H9 (cell line): ENCODE results near the gene CSRNP3. TPM values are rescaled to one million over a fixed set of nuclear protein-coding genes. Genes with fewer than 3 reads are reported as not detected.

Source experiments
- DNase-seq: peaks from one replicate; pipeline ENCODE4 v3.0.0-alpha.2; 2017
- H2AFZ ChIP-seq: one replicate; pipeline ENCODE4 v1.6.1; 2013; ENCODE audit warnings: mild to moderate bottlenecking, low read length, control low read depth, moderate library complexity
- H2AK5ac ChIP-seq: 2 replicates; pipeline ENCODE4 v1.6.1; 2013; ENCODE audit warnings: low read length, control low read depth, mixed read lengths; ENCODE audit not compliant: insufficient read length
- H2BK120ac ChIP-seq: one replicate; pipeline ENCODE4 v1.6.1; 2013; ENCODE audit warnings: low read depth, mild to moderate bottlenecking, low read length, control low read depth, inconsistent platforms; ENCODE audit not compliant: poor library complexity, severe bottlenecking
- H2BK12ac ChIP-seq: 2 replicates; pipeline ENCODE4 v1.6.1; 2013; ENCODE audit warnings: low read length, control low read depth, mixed read lengths, low read depth; ENCODE audit not compliant: insufficient read length
- H2BK15ac ChIP-seq: 2 replicates; pipeline ENCODE4 v1.6.1; 2013; ENCODE audit warnings: low read depth, low read length, control low read depth
- H2BK20ac ChIP-seq: one replicate; pipeline ENCODE4 v1.6.1; 2013; ENCODE audit warnings: low read depth, mild to moderate bottlenecking, low read length, control low read depth, inconsistent platforms; ENCODE audit not compliant: poor library complexity, severe bottlenecking
- H2BK5ac ChIP-seq: 2 replicates; pipeline ENCODE4 v1.6.1; 2013; ENCODE audit warnings: low read length, control low read depth, mixed read lengths; ENCODE audit not compliant: insufficient read length
- H3K14ac ChIP-seq: 2 replicates; pipeline ENCODE4 v1.6.1; 2013; ENCODE audit warnings: low read length, control low read depth; ENCODE audit not compliant: insufficient read depth
- H3K18ac ChIP-seq: 2 replicates; pipeline ENCODE4 v1.6.1; 2013; ENCODE audit warnings: low read depth, mild to moderate bottlenecking, mixed read lengths, low read length, control low read depth; ENCODE audit not compliant: insufficient read length
- H3K23ac ChIP-seq: 2 replicates; pipeline ENCODE4 v1.6.1; 2013; ENCODE audit warnings: low read length, control low read depth, mixed read lengths, low read depth; ENCODE audit not compliant: insufficient read length
- H3K23me2 ChIP-seq: 2 replicates; pipeline ENCODE4 v1.6.1; 2013; ENCODE audit warnings: low read depth, mild to moderate bottlenecking, mixed read lengths, low read length, control low read depth; ENCODE audit not compliant: insufficient read length, poor library complexity, severe bottlenecking
- H3K27ac ChIP-seq: 2 replicates; pipeline ENCODE4 v1.5.1; 2013; ENCODE audit warnings: low read length, control low read depth, mixed read lengths, low read depth; ENCODE audit not compliant: insufficient read length
- H3K27me3 ChIP-seq: 2 replicates; pipeline ENCODE4 v1.6.1; 2013; ENCODE audit warnings: low read length, control low read depth, inconsistent platforms; ENCODE audit not compliant: insufficient read depth
- H3K4ac ChIP-seq: 2 replicates; pipeline ENCODE4 v1.6.1; 2013; ENCODE audit warnings: low read depth, mild to moderate bottlenecking, control low read depth, inconsistent platforms, low read length, moderate library complexity
- H3K4me1 ChIP-seq: 2 replicates; pipeline ENCODE4 v1.6.1; 2013; ENCODE audit warnings: low read length, control low read depth, inconsistent platforms; ENCODE audit not compliant: insufficient read depth
- H3K4me2 ChIP-seq: 2 replicates; pipeline ENCODE4 v1.6.1; 2013; ENCODE audit warnings: low read length, control low read depth, mixed read lengths; ENCODE audit not compliant: insufficient read length, insufficient read depth
- H3K56ac ChIP-seq: 2 replicates; pipeline ENCODE4 v1.6.1; 2013; ENCODE audit warnings: low read depth, mild to moderate bottlenecking, mixed read lengths, low read length, control low read depth; ENCODE audit not compliant: insufficient read length
- H3K79me1 ChIP-seq: 2 replicates; pipeline ENCODE4 v1.6.1; 2013; ENCODE audit warnings: low read depth, mild to moderate bottlenecking, moderate library complexity, low read length, control low read depth, inconsistent platforms; ENCODE audit not compliant: insufficient read depth, poor library complexity, severe bottlenecking
- H3K79me2 ChIP-seq: 2 replicates; pipeline ENCODE4 v1.6.1; 2013; ENCODE audit warnings: low read length, control low read depth, inconsistent platforms; ENCODE audit not compliant: insufficient read depth
- H3K9ac ChIP-seq: 2 replicates; pipeline ENCODE4 v1.6.1; 2013; ENCODE audit warnings: low read length, control low read depth, mixed read lengths; ENCODE audit not compliant: insufficient read length; ENCODE audit errors: extremely low read depth
- H3K9me3 ChIP-seq: one replicate; pipeline ENCODE4 v1.6.1; 2013; ENCODE audit warnings: low read depth, low read length, inconsistent platforms; ENCODE audit not compliant: control insufficient read depth
- H3T11ph ChIP-seq: one replicate; pipeline ENCODE4 v1.6.1; 2013; ENCODE audit warnings: mild to moderate bottlenecking, low read length, control low read depth, inconsistent platforms
- H4K20me1 ChIP-seq: one replicate; pipeline ENCODE4 v1.6.1; 2013; ENCODE audit not compliant: control insufficient read depth, insufficient read length, insufficient read depth
- H4K5ac ChIP-seq: 2 replicates; pipeline ENCODE4 v1.6.1; 2013; ENCODE audit warnings: low read depth, mild to moderate bottlenecking, mixed read lengths, low read length, control low read depth; ENCODE audit not compliant: insufficient read length
- H4K8ac ChIP-seq: replicated peaks from 2 replicates; pipeline ENCODE4 v1.6.1; 2013; ENCODE audit warnings: low read length, control low read depth, mixed read lengths, low read depth; ENCODE audit not compliant: insufficient read length
- H4K91ac ChIP-seq: 2 replicates; pipeline ENCODE4 v1.6.1; 2013; ENCODE audit warnings: low read depth, mild to moderate bottlenecking, moderate library complexity, mixed read lengths, low read length, control low read depth; ENCODE audit not compliant: insufficient read length
- H3K27ac Mint-ChIP-seq, 3 experiments: 2 replicates in 2 of 3; 3 replicates in 1 of 3; pipeline ENCODE4 v1.8.0; 2020 to 2021; ENCODE audit warnings: mixed read lengths in 3 of 3, mild to moderate bottlenecking in 1 of 3, moderate library complexity in 1 of 3
- H3K27me3 Mint-ChIP-seq: 2 replicates; pipeline ENCODE4 v1.8.0; 2021; ENCODE audit warnings: low read depth, mild to moderate bottlenecking, moderate library complexity, mixed read lengths
- H3K36me3 Mint-ChIP-seq, 3 experiments: 2 replicates in 2 of 3; 3 replicates in 1 of 3; pipeline ENCODE4 v1.8.0; 2020 to 2021; ENCODE audit warnings: low read depth in 3 of 3, mixed read lengths in 3 of 3; ENCODE audit not compliant: insufficient read depth in 1 of 3
- H3K4me1 Mint-ChIP-seq, 2 experiments: 2 replicates each; pipeline ENCODE4 v1.8.0; 2020; ENCODE audit warnings: mixed read lengths in 2 of 2
- H3K4me3 Mint-ChIP-seq, 2 experiments: 2 replicates in 1 of 2; 3 replicates in 1 of 2; pipeline ENCODE4 v1.8.0; 2020 to 2021; ENCODE audit warnings: mild to moderate bottlenecking in 2 of 2, mixed read lengths in 2 of 2, moderate library complexity in 1 of 2
- H3K9me3 Mint-ChIP-seq, 2 experiments: 2 replicates in 1 of 2; 3 replicates in 1 of 2; pipeline ENCODE4 v1.8.0; 2020; ENCODE audit warnings: mild to moderate bottlenecking in 2 of 2, mixed read lengths in 2 of 2, moderate library complexity in 1 of 2
- CTCF ChIP-seq: fragments of 200-600 bp; sonication (generic); conservative IDR thresholded peaks from 3 replicates; pipeline ENCODE4 v1.8.0; 2021; ENCODE audit warnings: antibody characterized with exemption, mild to moderate bottlenecking
- total RNA-seq: library from RNA; stranded (reverse); gene quantifications from 2 replicates; pipeline ENCODE4 v1.2.1, GENCODE V29; 2021

The CSRNP3 gene
- total RNA-seq, 1 experiment from 2014 or later, result 3.6 TPM

GRCh38 chr2:165720511-165720910, 251.0 kb downstream of the CSRNP3 start:
- H3K56ac ChIP-seq, result no peak overlapping the region
- no peak overlapping the region for H2AK5ac ChIP-seq
- no peak overlapping the region for H3K14ac ChIP-seq
- TF ChIP-seq CTCF, result no peak
- no peaks in the 10 kb centered on the region for H3K9me3 ChIP-seq
- no peak overlapping the region for H2BK20ac ChIP-seq
- no peak overlapping the region for H2BK15ac ChIP-seq
- Mint-ChIP-seq H3K36me3 (peaks cover 0 to 6% (median 0%) of the 10 kb centered on the region in 3 experiments; a peak in 2 of 7 replicates), H3K9me3 (0 out of 5 replicates have a peak, but pooled peaks cover 0 to 3% of the 10 kb centered on the region in 2 experiments), H3K27me3 (no peaks in the 10 kb centered on the region; the same call in 1 of the 2 replicates), H3K4me1 (peaks cover 12 to 13% of the 10 kb centered on the region in 2 experiments), H3K4me3 (no peak overlapping the region), H3K27ac (no peak overlapping the region)
- no peak overlapping the region for H4K8ac ChIP-seq
- no peak overlapping the region for H3K27ac ChIP-seq
- H3K27me3 ChIP-seq, result no peaks in the 10 kb centered on the region
- H3K79me1 ChIP-seq, result no peaks in the 10 kb centered on the region
- no peak overlapping the region for H3T11ph ChIP-seq
- H3K18ac ChIP-seq, result no peak overlapping the region
- peaks cover 2% of the 10 kb centered on the region; the same call in 1 of the 2 replicates for H3K4me1 ChIP-seq
- H4K5ac ChIP-seq, result no peak overlapping the region
- no peak overlapping the region for H4K91ac ChIP-seq
- H2AFZ ChIP-seq, result no peak overlapping the region
- no peaks in the 10 kb centered on the region for H4K20me1 ChIP-seq
- H3K79me2 ChIP-seq, result no peaks in the 10 kb centered on the region
- H3K23ac ChIP-seq, result no peak overlapping the region
- H2BK12ac ChIP-seq, result no peak overlapping the region
- DNase-seq, result no peak
- H3K4me2 ChIP-seq, result no peak overlapping the region
- no peak overlapping the region for H3K9ac ChIP-seq
- no peak overlapping the region for H3K4ac ChIP-seq
- H3K23me2 ChIP-seq, result no peaks in the 10 kb centered on the region
- no peak overlapping the region for H2BK5ac ChIP-seq
- no peak overlapping the region for H2BK120ac ChIP-seq
